ENCODE measurements around the gene ACTL10. TPM values are rescaled to one million over a fixed set of nuclear protein-coding genes. Genes with fewer than 3 reads are reported as not detected.

ACTL10 gene
- total and polyA plus RNA-seq, 2 of the 13 experiments (the other 11 are each of a cell fraction or from before 2014, with no cell fraction given): not detected

DNA sequence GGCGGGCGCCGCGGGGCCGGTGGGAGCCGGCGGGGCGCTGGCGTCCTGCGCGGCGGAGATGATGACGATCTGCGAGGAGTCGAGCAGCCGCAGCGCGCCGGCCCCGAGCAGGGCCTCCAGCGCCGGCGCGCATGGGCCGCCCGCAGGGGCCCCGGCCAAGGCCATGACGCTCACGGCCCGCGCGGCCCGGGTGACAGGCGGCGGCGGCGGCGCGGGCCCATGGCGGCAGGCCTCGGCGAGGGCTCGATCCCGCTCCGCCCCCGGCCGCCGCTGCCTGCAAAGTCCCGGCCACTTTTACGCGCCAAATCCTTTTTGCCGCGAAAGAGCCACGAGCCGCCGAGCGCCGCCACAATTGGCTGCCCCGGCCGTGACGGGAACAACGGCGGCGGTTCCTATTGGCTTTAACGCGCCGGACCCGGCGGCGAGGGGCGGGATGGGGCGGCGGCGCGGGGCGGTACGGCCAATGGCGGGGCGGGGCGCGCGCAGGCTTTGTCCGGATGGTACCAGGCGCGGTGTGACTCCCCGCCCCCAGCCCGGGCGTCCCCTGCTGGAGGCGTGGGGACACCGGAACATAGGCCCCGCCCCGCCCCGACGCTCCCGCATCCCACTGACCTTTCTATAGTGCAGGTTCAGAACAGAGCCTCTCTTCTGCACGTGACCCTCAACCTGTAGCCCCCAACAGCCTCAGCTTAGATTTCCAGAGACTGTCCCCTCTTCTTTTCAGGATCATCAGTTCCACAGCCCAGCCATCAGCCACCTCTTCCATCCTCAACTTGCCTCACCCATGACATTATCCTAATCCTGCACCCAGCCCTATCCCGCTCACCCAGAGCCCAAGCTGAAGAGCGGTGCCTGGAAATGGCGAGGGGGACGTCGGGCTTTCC is 19.6 kb downstream of the ACTL10 start, which contains the start of gene E2F1 (continued):
- TF ChIP-seq, protein P1, sequence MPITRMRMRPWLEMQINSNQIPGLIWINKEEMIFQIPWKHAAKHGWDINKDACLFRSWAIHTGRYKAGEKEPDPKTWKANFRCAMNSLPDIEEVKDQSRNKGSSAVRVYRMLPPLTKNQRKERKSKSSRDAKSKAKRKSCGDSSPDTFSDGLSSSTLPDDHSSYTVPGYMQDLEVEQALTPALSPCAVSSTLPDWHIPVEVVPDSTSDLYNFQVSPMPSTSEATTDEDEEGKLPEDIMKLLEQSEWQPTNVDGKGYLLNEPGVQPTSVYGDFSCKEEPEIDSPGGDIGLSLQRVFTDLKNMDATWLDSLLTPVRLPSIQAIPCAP (CRISPR knock-in tag; IDR thresholded peaks at IDR 0.05; ENCODE audit: low read depth): 0 out of 2 replicates have a peak, but pooled peaks have one; percentile 23
- TF ChIP-seq PTBP1 (IDR thresholded peaks at IDR 0.05; ENCODE audit: low read depth, low read length, poor library complexity, severe bottlenecking) (no peak), RARG (CRISPR knock-in tag; IDR thresholded peaks at IDR 0.05; ENCODE audit: low read depth) (no peak), ZNF430 (CRISPR knock-in tag; IDR thresholded peaks at IDR 0.05) (peak; percentile 91; the same call in 1 of the 2 replicates), SMAD1 (CRISPR knock-in tag; IDR thresholded peaks at IDR 0.05; ENCODE audit: borderline replicate concordance, low read depth) (0 out of 2 replicates have a peak, but pooled peaks have one; percentile 36), ZBTB3 (CRISPR knock-in tag; IDR thresholded peaks at IDR 0.05; ENCODE audit: borderline replicate concordance, low read depth) (no peak), STAG1 (CRISPR knock-in tag; IDR thresholded peaks at IDR 0.05) (peak; percentile 10; the same call in 1 of the 2 replicates), ZFP41 (CRISPR knock-in tag; IDR thresholded peaks at IDR 0.05; ENCODE audit: borderline replicate concordance) (peak; percentile 61), NFATC3 (CRISPR knock-in tag; IDR thresholded peaks at IDR 0.05) (no peak)
- TF ChIP-seq, protein P2, sequence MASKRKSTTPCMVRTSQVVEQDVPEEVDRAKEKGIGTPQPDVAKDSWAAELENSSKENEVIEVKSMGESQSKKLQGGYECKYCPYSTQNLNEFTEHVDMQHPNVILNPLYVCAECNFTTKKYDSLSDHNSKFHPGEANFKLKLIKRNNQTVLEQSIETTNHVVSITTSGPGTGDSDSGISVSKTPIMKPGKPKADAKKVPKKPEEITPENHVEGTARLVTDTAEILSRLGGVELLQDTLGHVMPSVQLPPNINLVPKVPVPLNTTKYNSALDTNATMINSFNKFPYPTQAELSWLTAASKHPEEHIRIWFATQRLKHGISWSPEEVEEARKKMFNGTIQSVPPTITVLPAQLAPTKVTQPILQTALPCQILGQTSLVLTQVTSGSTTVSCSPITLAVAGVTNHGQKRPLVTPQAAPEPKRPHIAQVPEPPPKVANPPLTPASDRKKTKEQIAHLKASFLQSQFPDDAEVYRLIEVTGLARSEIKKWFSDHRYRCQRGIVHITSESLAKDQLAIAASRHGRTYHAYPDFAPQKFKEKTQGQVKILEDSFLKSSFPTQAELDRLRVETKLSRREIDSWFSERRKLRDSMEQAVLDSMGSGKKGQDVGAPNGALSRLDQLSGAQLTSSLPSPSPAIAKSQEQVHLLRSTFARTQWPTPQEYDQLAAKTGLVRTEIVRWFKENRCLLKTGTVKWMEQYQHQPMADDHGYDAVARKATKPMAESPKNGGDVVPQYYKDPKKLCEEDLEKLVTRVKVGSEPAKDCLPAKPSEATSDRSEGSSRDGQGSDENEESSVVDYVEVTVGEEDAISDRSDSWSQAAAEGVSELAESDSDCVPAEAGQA (IDR thresholded peaks at IDR 0.05; ENCODE audit: low read depth): peak; percentile 26; the same call in 1 of the 2 replicates
- TF ChIP-seq, protein P2 (CRISPR knock-in tag; IDR thresholded peaks at IDR 0.05; ENCODE audit: borderline replicate concordance): peak; percentile 93
- TF ChIP-seq, protein P3, sequence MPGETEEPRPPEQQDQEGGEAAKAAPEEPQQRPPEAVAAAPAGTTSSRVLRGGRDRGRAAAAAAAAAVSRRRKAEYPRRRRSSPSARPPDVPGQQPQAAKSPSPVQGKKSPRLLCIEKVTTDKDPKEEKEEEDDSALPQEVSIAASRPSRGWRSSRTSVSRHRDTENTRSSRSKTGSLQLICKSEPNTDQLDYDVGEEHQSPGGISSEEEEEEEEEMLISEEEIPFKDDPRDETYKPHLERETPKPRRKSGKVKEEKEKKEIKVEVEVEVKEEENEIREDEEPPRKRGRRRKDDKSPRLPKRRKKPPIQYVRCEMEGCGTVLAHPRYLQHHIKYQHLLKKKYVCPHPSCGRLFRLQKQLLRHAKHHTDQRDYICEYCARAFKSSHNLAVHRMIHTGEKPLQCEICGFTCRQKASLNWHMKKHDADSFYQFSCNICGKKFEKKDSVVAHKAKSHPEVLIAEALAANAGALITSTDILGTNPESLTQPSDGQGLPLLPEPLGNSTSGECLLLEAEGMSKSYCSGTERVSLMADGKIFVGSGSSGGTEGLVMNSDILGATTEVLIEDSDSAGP (CRISPR knock-in tag; IDR thresholded peaks at IDR 0.05; ENCODE audit: borderline replicate concordance): peak; percentile 78
- TF ChIP-seq, protein P4, sequence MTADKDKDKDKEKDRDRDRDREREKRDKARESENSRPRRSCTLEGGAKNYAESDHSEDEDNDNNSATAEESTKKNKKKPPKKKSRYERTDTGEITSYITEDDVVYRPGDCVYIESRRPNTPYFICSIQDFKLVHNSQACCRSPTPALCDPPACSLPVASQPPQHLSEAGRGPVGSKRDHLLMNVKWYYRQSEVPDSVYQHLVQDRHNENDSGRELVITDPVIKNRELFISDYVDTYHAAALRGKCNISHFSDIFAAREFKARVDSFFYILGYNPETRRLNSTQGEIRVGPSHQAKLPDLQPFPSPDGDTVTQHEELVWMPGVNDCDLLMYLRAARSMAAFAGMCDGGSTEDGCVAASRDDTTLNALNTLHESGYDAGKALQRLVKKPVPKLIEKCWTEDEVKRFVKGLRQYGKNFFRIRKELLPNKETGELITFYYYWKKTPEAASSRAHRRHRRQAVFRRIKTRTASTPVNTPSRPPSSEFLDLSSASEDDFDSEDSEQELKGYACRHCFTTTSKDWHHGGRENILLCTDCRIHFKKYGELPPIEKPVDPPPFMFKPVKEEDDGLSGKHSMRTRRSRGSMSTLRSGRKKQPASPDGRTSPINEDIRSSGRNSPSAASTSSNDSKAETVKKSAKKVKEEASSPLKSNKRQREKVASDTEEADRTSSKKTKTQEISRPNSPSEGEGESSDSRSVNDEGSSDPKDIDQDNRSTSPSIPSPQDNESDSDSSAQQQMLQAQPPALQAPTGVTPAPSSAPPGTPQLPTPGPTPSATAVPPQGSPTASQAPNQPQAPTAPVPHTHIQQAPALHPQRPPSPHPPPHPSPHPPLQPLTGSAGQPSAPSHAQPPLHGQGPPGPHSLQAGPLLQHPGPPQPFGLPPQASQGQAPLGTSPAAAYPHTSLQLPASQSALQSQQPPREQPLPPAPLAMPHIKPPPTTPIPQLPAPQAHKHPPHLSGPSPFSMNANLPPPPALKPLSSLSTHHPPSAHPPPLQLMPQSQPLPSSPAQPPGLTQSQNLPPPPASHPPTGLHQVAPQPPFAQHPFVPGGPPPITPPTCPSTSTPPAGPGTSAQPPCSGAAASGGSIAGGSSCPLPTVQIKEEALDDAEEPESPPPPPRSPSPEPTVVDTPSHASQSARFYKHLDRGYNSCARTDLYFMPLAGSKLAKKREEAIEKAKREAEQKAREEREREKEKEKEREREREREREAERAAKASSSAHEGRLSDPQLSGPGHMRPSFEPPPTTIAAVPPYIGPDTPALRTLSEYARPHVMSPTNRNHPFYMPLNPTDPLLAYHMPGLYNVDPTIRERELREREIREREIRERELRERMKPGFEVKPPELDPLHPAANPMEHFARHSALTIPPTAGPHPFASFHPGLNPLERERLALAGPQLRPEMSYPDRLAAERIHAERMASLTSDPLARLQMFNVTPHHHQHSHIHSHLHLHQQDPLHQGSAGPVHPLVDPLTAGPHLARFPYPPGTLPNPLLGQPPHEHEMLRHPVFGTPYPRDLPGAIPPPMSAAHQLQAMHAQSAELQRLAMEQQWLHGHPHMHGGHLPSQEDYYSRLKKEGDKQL (CRISPR knock-in tag; IDR thresholded peaks at IDR 0.05; ENCODE audit: low read depth): peak; percentile 35; the same call in 1 of the 2 replicates
